Stomach (tissue), 9 donors: ENCODE measurements around the gene ARHGEF25. TPM values are rescaled to one million over a fixed set of nuclear protein-coding genes. Genes with fewer than 3 reads are reported as not detected.
"Not testable (repeated sequence)": the region's sequence is repeated elsewhere in the genome, so short reads cannot be mapped to it uniquely, and the experiment has no call there.

Experiments
- DNase-seq, 2 donors: peaks; one replicate each; pipeline versions ENCODE4 v3.0.0 to v3.0.0-alpha.2; 2013 to 2019
- H3K27ac ChIP-seq, 5 donors: fragments of 200-600 bp in 4 of 5; sonication (generic) in 4 of 5; one replicate each; pipeline ENCODE4 v1.5.1; 2013 to 2019; ENCODE audit warnings: mild to moderate bottlenecking in 1 of 5, moderate library complexity in 1 of 5
- H3K27me3 ChIP-seq, 3 donors: fragments of 200-600 bp; sonication (generic); one replicate each; pipeline ENCODE4 v1.5.1; 2017 to 2019; ENCODE audit warnings: mixed run types in 1 of 3
- H3K36me3 ChIP-seq, 4 donors: fragments of 200-600 bp; sonication (generic); 1 replicate in 3 of 4; 2 replicates in 1 of 4; pipeline ENCODE4 v1.5.1; 2016 to 2019
- H3K4me1 ChIP-seq, 4 donors: fragments of 200-600 bp; sonication (generic); one replicate each; pipeline ENCODE4 v1.5.1; 2016 to 2019
- H3K4me3 ChIP-seq, 4 donors: fragments of 200-600 bp; sonication (generic) in 3 of 4; one replicate each; pipeline ENCODE4 v1.5.1; 2016 to 2019; ENCODE audit warnings: mild to moderate bottlenecking in 1 of 4
- H3K9me3 ChIP-seq, 4 donors: fragments of 200-600 bp; sonication (generic); one replicate each; pipeline ENCODE4 v1.5.1; 2016 to 2019
- CTCF ChIP-seq, 7 experiments: fragments of 450-650 bp in 4 of 7; fragments of 200-600 bp in 3 of 7; sonication (generic) in 3 of 7; IDR thresholded peaks; one replicate each; pipeline ENCODE4 v1.5.1; 2016 to 2019; ENCODE audit warnings: antibody characterized with exemption in 7 of 7, control low read depth in 2 of 7, mild to moderate bottlenecking in 1 of 7
- EP300 ChIP-seq: sonication (generic); formaldehyde crosslinking; IDR thresholded peaks from one replicate; pipeline ENCODE4 v1.6.1; 2017; ENCODE audit warnings: antibody characterized with exemption
- POLR2A ChIP-seq, 4 donors: fragments of 450-650 bp; IDR thresholded peaks; one replicate each; pipeline ENCODE4 v1.6.1; 2016; ENCODE audit warnings: antibody characterized with exemption in 4 of 4, control low read depth in 2 of 4, mild to moderate bottlenecking in 1 of 4, moderate library complexity in 1 of 4
- POLR2AphosphoS5 ChIP-seq, 3 donors: sonication (generic); formaldehyde crosslinking; IDR thresholded peaks; one replicate each; pipeline ENCODE4 v1.6.1; 2016; ENCODE audit warnings: antibody characterized with exemption in 3 of 3
- WGBS, 5 donors: extraction: QIAGEN DNeasy Blood & Tissue Kit in 3 of 5; methylation state at CpG; one replicate each; pipeline versions ENCODE4 v1.1.5 to v1.1.7; 2013 to 2018; 5-methylcytosine and 5-hydroxymethylcytosine counted together
- intact Hi-C: fragments of 100-400 bp; cut with DNase I; formaldehyde crosslinking; loops from one replicate; pipeline ENCODE4 v1.15.1; 2023; ENCODE audit warnings: low total_unique reads
- polyA plus RNA-seq, 3 donors: library from polyadenylated mRNA; stranded (reverse); fragments of 200-250 nt; gene quantifications; one replicate each; pipeline ENCODE4 v1.2.3, GENCODE V29; 2013
- total RNA-seq, 5 donors: library from RNA; depleted of rRNA; stranded (reverse); fragments of >200 nt; gene quantifications; one replicate each; pipeline versions ENCODE4 v1.1.0 to v1.2.3, GENCODE V29; 2014 to 2016
- donor health status: healthy with polysubstance abuse.
- donor health status: Bipolar disorder and iron deficiency.
- donor health status: healthy.

ARHGEF25 gene
- total and polyA plus RNA-seq, 8 donors, result 18.7 to 220 (median 30.4) TPM

- peaks cover 0 to 13% (median 0%) of the 10 kb centered on the region in 3 donors for H3K27me3 ChIP-seq
- TF ChIP-seq EP300, result no peak
- TF ChIP-seq POLR2A (IDR thresholded peaks at IDR 0.05), result no peak
- no peak for TF ChIP-seq POLR2AphosphoS5 (IDR thresholded peaks at IDR 0.05)
- no peak for TF ChIP-seq CTCF (IDR thresholded peaks at IDR 0.05)
- no peaks in the 10 kb centered on the region for H3K9me3 ChIP-seq
- H3K4me3 ChIP-seq, result no peak overlapping the region
- DNase-seq, result no peak
- H3K36me3 ChIP-seq, result peaks cover 0 to 4% (median 0%) of the 10 kb centered on the region in 4 donors
- H3K4me1 ChIP-seq, result peaks cover 5 to 7% (median 7%) of the 10 kb centered on the region in 4 donors
- H3K27ac ChIP-seq, result no peak overlapping the region
- WGBS, 5 donors, result 82 to 92% (median 90%) methylated on average over 3 of the region's 3 CpGs
- intact Hi-C loops, result no loop called here
Measured at GRCh38 chr12:57586128-57586527, 25.1 kb upstream of the ARHGEF25 start.

GRCh38 chr12:57586832-57587429, 24.3 kb upstream of the ARHGEF25 start:
- Histone ChIP-seq H3K36me3 (no peaks in the 10 kb centered on the region), H3K27me3 (peaks cover 0 to 13% (median 0%) of the 10 kb centered on the region in 3 donors), H3K27ac (no peak overlapping the region), H3K4me1 (peaks cover 10 to 14% (median 12%) of the 10 kb centered on the region in 4 donors), H3K4me3 (no peak overlapping the region), H3K9me3 (no peaks in the 10 kb centered on the region)
- intact Hi-C loops, result no loop called here
- WGBS, 5 donors, result 79 to 90% (median 86%) methylated on average over 3 of the region's 3 CpGs
- TF ChIP-seq POLR2AphosphoS5 (IDR thresholded peaks at IDR 0.05) (no peak), CTCF (IDR thresholded peaks at IDR 0.05) (no peak), POLR2A (IDR thresholded peaks at IDR 0.05) (no peak), EP300 (no peak)
- DNase-seq, result no peak

GRCh38 chr12:57588951-57589610, 22.2 kb upstream of the ARHGEF25 start:
- WGBS, 5 donors, result 82 to 88% (median 87%) methylated on average over 15 of the region's 15 CpGs
- H3K4me3 ChIP-seq, H3K36me3 ChIP-seq, intact Hi-C loops, H3K27ac ChIP-seq, DNase-seq, H3K9me3 ChIP-seq: not testable (repeated sequence)
- peaks cover 22 to 31% (median 26%) of the 10 kb centered on the region in 4 donors for H3K4me1 ChIP-seq
- H3K27me3 ChIP-seq, result peaks cover 0 to 13% (median 0%) of the 10 kb centered on the region in 3 donors

GRCh38 chr12:57590479-57590863, 20.8 kb upstream of the ARHGEF25 start:
- peaks cover 22 to 31% (median 26%) of the 10 kb centered on the region in 4 donors for H3K4me1 ChIP-seq
- no peaks in the 10 kb centered on the region for H3K9me3 ChIP-seq
- no peak for DNase-seq
- H3K27me3 ChIP-seq, result peaks cover 0 to 6% (median 0%) of the 10 kb centered on the region in 3 donors
- 15 to 32% (median 20%) methylated on average over 2 of the region's 2 CpGs for WGBS, 5 donors
- H3K36me3 ChIP-seq, result peaks cover 2 to 17% (median 14%) of the 10 kb centered on the region in 4 donors
- peak overlapping the region in 4 of 5 donors; percentile 82 to 87 (median 83) for H3K27ac ChIP-seq
- peak overlapping the region; percentile 70 to 88 (median 78) for H3K4me3 ChIP-seq
- TF ChIP-seq EP300, result no peak
- no peak for TF ChIP-seq POLR2A (IDR thresholded peaks at IDR 0.05)
- TF ChIP-seq POLR2AphosphoS5 (IDR thresholded peaks at IDR 0.05), result no peak
- no peak for TF ChIP-seq CTCF (IDR thresholded peaks at IDR 0.05)
- intact Hi-C loops, result no loop called here
